ENCODE data around the gene CTRB2.

Gene CTRB2

DNA sequence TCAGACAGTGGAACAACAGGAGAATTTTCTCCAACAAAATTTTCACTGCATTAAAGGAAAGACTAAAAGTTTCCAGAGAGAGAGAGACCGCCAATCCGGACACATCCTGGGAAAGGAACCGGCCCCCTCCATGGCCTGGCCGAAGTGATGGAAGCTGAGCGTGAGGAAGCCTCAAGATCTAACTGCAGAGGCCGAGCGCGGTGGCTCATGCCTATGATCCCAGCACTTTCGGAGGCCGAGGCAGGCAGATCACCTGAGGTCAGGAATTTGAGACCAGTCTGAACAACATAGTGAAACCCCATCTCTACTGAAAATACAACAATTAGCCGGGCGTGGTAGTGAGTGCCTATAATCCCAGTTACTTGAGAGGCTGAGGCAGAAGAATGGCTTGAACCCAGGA, 3.9 kb downstream of the CTRB2 start:
- TF ChIP-seq SP1 (IDR thresholded peaks at IDR 0.05) (no peak), HDGF (IDR thresholded peaks at IDR 0.05; ENCODE audit: borderline replicate concordance) (no peak), NFRKB (IDR thresholded peaks at IDR 0.05) (no peak), FOXK2 (IDR thresholded peaks at IDR 0.05) (no peak), L3MBTL2 (conservative IDR thresholded peaks at IDR 0.05) (no peak), CTBP1 (IDR thresholded peaks at IDR 0.05; ENCODE audit: borderline replicate concordance) (no peak), BHLHE40 (IDR thresholded peaks at IDR 0.05; ENCODE audit: borderline replicate concordance) (no peak), FOXM1 (IDR thresholded peaks at IDR 0.05; ENCODE audit: borderline replicate concordance) (no peak), SUZ12 (IDR thresholded peaks at IDR 0.05) (no peak), LEF1 (IDR thresholded peaks at IDR 0.05; ENCODE audit: borderline replicate concordance) (no peak), ZNF384 (IDR thresholded peaks at IDR 0.05) (no peak), TARDBP (IDR thresholded peaks at IDR 0.05) (no peak), ELF4 (IDR thresholded peaks at IDR 0.05) (no peak), FOXA1 (IDR thresholded peaks at IDR 0.05) (no peak), ARNT (IDR thresholded peaks at IDR 0.05) (no peak)
- TF ChIP-seq, protein P1, sequence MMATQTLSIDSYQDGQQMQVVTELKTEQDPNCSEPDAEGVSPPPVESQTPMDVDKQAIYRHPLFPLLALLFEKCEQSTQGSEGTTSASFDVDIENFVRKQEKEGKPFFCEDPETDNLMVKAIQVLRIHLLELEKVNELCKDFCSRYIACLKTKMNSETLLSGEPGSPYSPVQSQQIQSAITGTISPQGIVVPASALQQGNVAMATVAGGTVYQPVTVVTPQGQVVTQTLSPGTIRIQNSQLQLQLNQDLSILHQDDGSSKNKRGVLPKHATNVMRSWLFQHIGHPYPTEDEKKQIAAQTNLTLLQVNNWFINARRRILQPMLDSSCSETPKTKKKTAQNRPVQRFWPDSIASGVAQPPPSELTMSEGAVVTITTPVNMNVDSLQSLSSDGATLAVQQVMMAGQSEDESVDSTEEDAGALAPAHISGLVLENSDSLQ (IDR thresholded peaks at IDR 0.05) = no peak

DNA sequence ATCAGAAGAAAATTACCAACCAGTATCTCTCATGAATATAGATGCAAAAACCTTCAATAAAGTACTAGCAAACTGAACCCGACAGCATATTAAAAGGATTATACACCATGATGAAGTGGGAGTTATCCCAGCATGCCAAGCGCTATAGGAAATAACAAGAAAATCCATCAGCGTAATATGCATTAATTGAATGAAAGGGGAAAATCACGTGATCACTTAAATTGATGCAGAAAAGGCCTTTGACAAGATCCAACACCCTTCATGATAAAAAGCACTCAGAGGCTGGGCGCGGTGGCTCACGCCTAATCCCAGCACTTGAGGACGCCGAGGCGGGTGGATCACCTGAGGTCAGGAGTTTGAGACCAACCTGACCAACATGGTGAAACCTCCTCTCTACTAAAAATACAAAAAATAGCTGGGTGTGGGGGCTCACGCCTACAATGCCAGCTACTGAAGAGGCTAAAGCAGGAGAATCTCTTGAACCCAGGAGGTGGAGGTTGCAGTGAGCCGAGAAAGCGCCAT, 4.8 kb downstream of the CTRB2 start:
- no peak for TF ChIP-seq FOXM1 (IDR thresholded peaks at IDR 0.05; ENCODE audit: borderline replicate concordance)
- no peak for TF ChIP-seq ELF4 (IDR thresholded peaks at IDR 0.05)
- no peak for TF ChIP-seq FOXA1 (IDR thresholded peaks at IDR 0.05)
- TF ChIP-seq L3MBTL2 (conservative IDR thresholded peaks at IDR 0.05) = no peak
- TF ChIP-seq ZNF384 (IDR thresholded peaks at IDR 0.05) = no peak
- TF ChIP-seq TARDBP (IDR thresholded peaks at IDR 0.05) = no peak
- TF ChIP-seq BHLHE40 (IDR thresholded peaks at IDR 0.05; ENCODE audit: borderline replicate concordance) = no peak
- TF ChIP-seq FOXK2 (IDR thresholded peaks at IDR 0.05) = no peak
- no peak for TF ChIP-seq SUZ12 (IDR thresholded peaks at IDR 0.05)
- no peak for TF ChIP-seq NFRKB (IDR thresholded peaks at IDR 0.05)
- no peak for TF ChIP-seq HDGF (IDR thresholded peaks at IDR 0.05; ENCODE audit: borderline replicate concordance)
- TF ChIP-seq, protein P1 (IDR thresholded peaks at IDR 0.05) = no peak
- no peak for TF ChIP-seq LEF1 (IDR thresholded peaks at IDR 0.05; ENCODE audit: borderline replicate concordance)
- DNase-seq (ENCODE audit: extremely low spot score) = no peak
- POLR2A ChIA-PET = no interaction called here
- CTCF ChIA-PET = no interaction called here

More for the DNA sequence above, 3.9 kb downstream of the CTRB2 start:
- CTCF ChIA-PET = no interaction called here
- POLR2A ChIA-PET = interaction anchor here (0.6 kb wide), 1 partner anchor 63 kb away, joined by 3 read pairs; no protein-coding TSS in a partner anchor
- no peak for DNase-seq (ENCODE audit: extremely low spot score)

DNA sequence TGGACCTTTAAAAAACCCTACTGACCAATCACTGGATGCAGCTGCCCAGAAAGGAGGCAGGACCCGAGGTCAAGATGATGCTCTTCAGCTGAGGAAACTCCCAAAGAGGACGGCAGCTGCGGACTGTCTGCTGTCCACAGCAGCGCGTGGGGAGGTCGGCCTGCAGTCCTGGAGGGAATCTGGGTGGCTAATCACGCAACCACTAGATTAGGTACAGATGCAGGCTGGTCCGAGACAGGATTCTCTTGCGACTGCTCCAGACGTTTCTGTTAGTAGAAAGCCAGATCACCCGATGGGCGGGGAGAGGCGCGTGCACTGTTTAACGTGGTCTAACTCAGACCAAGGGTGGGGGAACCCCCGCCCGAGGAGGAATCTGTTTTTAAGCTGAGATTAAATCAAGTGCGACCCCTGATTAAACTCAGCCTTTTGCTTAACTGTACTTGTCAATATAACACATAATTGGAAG, 8.8 kb downstream of the CTRB2 start:
- ChIA-PET POLR2A (no interaction called here), CTCF (interaction anchor here (1.3 to 1.5 kb wide), 2 partner anchors 187 to 204 kb away, joined by 4 to 5 read pairs; no protein-coding TSS in a partner anchor)
- DNase-seq (ENCODE audit: extremely low spot score) = no peak
- no peak for TF ChIP-seq ELF4 (IDR thresholded peaks at IDR 0.05)
- no peak for TF ChIP-seq HDGF (IDR thresholded peaks at IDR 0.05; ENCODE audit: borderline replicate concordance)
- no peak for TF ChIP-seq FOXM1 (IDR thresholded peaks at IDR 0.05; ENCODE audit: borderline replicate concordance)
- TF ChIP-seq CTBP1 (IDR thresholded peaks at IDR 0.05; ENCODE audit: borderline replicate concordance) = no peak
- TF ChIP-seq, protein P1 (IDR thresholded peaks at IDR 0.05) = no peak
- no peak for TF ChIP-seq ZNF384 (IDR thresholded peaks at IDR 0.05)
- TF ChIP-seq L3MBTL2 (conservative IDR thresholded peaks at IDR 0.05) = no peak
- no peak for TF ChIP-seq FOXA1 (IDR thresholded peaks at IDR 0.05)
- TF ChIP-seq LEF1 (IDR thresholded peaks at IDR 0.05; ENCODE audit: borderline replicate concordance) = no peak
- TF ChIP-seq ARNT (IDR thresholded peaks at IDR 0.05) = no peak
- no peak for TF ChIP-seq BHLHE40 (IDR thresholded peaks at IDR 0.05; ENCODE audit: borderline replicate concordance)
- TF ChIP-seq TARDBP (IDR thresholded peaks at IDR 0.05) = no peak
- no peak for TF ChIP-seq SP1 (IDR thresholded peaks at IDR 0.05)
- TF ChIP-seq FOXK2 (IDR thresholded peaks at IDR 0.05) = no peak
- no peak for TF ChIP-seq NFRKB (IDR thresholded peaks at IDR 0.05)
- no peak for TF ChIP-seq SUZ12 (IDR thresholded peaks at IDR 0.05)

DNA sequence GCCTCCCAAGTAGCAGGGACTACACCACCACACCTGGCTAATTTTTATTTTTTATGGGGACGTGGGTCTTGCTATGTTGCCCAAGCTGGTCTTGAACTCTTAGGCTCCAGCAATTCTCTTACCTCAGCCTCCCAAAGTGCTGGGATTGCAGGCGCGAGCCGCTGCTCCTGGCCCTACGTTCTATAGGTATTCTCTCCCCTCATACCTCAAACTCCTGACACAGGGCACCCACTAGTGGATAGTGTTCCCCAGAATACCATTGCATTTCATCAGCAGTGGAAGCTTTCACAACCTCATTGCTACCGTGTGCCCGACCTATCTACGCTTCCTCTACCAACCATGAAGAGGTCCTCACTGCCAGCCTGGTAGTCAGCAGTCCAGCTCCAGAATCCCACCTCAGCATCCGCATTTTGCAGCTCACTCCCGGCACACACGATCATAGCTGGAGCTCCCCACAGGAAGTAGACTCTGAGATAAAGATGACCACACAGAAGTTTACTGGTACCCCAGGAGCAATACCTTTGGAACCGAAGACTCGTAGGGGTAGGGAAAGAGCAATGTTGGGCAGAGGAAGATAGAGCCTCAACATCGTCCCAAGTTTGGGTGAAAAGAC, 9.3 kb downstream of the CTRB2 start:
- POLR2A ChIA-PET = no interaction called here
- CTCF ChIA-PET = no interaction called here
- TF ChIP-seq FOXM1 (IDR thresholded peaks at IDR 0.05; ENCODE audit: borderline replicate concordance) (no peak), ELF4 (IDR thresholded peaks at IDR 0.05) (no peak), SUZ12 (IDR thresholded peaks at IDR 0.05) (no peak), ARNT (IDR thresholded peaks at IDR 0.05) (no peak), SP1 (IDR thresholded peaks at IDR 0.05) (no peak), FOXK2 (IDR thresholded peaks at IDR 0.05) (no peak), BHLHE40 (IDR thresholded peaks at IDR 0.05; ENCODE audit: borderline replicate concordance) (no peak), FOXA1 (IDR thresholded peaks at IDR 0.05) (no peak), L3MBTL2 (conservative IDR thresholded peaks at IDR 0.05) (no peak)
- no peak for DNase-seq (ENCODE audit: extremely low spot score)

DNA sequence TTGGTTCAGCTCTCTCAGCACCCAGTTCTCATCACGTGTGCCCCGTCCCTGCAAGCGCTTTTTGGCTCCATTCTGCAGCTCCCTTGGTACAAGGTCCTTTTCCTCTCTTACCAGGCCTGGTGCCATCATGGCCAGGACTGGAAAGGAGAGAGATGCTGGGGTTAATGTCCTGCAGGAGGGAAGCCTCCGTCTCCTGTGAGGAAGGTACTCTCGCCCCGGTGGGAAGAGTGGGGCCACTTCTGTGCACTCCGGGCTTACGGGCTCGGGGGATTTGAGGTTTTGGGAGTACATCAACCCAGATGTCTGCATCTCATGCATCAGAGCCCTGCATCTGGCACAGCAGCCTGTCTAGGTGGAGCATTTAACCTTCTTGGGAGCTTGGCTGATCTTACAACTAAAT, 10.1 kb downstream of the CTRB2 start:
- POLR2A ChIA-PET = no interaction called here
- CTCF ChIA-PET = no interaction called here
- TF ChIP-seq ELF4 (IDR thresholded peaks at IDR 0.05) (no peak), TARDBP (IDR thresholded peaks at IDR 0.05) (no peak), SUZ12 (IDR thresholded peaks at IDR 0.05) (no peak), FOXM1 (IDR thresholded peaks at IDR 0.05; ENCODE audit: borderline replicate concordance) (no peak), BHLHE40 (IDR thresholded peaks at IDR 0.05; ENCODE audit: borderline replicate concordance) (no peak), FOXA1 (IDR thresholded peaks at IDR 0.05) (no peak), CTBP1 (IDR thresholded peaks at IDR 0.05; ENCODE audit: borderline replicate concordance) (no peak), ZNF384 (IDR thresholded peaks at IDR 0.05) (no peak), LEF1 (IDR thresholded peaks at IDR 0.05; ENCODE audit: borderline replicate concordance) (no peak), L3MBTL2 (conservative IDR thresholded peaks at IDR 0.05) (no peak), ARNT (IDR thresholded peaks at IDR 0.05) (no peak), FOXK2 (IDR thresholded peaks at IDR 0.05) (no peak), HDGF (IDR thresholded peaks at IDR 0.05; ENCODE audit: borderline replicate concordance) (no peak), NFRKB (IDR thresholded peaks at IDR 0.05) (no peak)
- TF ChIP-seq, protein P1 (IDR thresholded peaks at IDR 0.05) = no peak
- DNase-seq (ENCODE audit: extremely low spot score) = no peak
